ENCODE results near the gene FAM221B.

The FAM221B gene

DNA sequence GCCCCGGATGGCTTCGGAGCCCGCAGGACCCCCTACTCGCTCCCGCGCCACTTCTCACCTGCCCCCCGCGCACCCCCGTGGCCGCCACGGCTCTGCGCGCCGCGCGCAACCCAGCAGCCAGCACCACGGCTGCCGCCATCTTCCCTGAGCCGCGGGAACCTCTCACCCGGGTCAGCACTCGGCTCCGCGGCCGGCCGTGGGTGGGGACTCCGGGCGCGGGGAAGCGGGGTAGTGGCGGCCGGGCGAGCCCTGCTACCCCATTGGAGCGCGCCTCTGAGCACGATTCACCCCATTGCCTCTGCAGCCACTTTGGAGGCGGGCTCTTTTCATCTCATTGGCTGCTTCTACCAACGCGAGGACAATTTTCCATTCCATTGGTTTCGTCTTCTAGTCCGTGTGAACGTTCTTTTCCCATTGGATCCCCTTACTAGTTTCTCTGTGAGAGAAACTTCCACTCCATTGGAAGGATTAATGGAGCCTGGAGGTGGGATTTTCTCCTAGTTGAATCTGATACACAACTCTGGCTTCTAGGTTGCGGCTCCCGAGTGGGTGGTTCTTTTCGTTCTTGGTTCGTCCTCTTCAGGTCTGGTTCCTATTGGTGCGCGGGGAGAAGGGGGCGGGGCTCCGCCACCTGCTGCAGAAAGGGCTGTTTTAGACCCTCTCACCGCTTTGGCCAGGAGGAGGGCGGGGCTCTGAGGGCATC lies 13.5 kb downstream of the FAM221B start, which contains the start of gene HINT2:
TSS of gene HINT2 (minus strand) at position 202 of the 703 bp plus-strand sequence. CDS start at position 139, 63 bp downstream.
- DNase-seq = peak; percentile 98

DNA sequence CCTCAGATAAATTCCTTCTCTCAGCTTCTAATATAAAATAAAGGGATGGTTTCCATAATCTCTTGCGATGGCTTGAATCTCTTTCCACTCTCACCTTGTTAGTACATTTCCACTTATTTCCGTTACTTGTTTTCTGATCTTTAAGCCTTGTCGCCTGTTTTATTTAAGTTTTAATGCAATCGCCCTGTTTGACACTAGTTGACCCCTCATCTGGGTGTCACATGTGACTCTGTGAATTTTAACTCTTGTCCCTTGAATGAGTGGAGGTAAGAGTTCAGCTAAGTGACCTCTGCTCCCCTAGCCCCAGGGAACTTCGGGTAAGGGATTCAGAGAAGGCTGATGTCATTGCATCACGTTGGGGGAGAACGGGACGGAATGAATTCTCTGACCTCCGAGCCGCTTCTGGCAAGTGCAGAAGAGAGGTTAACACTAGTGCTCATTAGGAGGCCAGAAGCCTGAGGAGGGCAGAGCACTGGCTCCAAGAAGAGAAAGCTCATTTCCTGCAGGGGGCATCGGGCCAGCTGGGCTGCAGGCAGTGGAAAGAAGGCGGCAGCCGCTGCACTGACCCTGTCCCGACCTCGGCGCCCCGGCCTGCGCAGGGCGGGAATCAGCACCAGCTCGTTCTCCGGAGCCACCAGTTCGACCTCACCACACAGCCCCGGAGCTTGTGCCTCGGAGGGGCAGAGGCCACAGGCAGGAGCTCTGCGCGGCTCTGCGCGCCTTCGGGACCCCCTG lies 14.3 kb downstream of the FAM221B start:
- DNase-seq = peak; percentile 84

DNA sequence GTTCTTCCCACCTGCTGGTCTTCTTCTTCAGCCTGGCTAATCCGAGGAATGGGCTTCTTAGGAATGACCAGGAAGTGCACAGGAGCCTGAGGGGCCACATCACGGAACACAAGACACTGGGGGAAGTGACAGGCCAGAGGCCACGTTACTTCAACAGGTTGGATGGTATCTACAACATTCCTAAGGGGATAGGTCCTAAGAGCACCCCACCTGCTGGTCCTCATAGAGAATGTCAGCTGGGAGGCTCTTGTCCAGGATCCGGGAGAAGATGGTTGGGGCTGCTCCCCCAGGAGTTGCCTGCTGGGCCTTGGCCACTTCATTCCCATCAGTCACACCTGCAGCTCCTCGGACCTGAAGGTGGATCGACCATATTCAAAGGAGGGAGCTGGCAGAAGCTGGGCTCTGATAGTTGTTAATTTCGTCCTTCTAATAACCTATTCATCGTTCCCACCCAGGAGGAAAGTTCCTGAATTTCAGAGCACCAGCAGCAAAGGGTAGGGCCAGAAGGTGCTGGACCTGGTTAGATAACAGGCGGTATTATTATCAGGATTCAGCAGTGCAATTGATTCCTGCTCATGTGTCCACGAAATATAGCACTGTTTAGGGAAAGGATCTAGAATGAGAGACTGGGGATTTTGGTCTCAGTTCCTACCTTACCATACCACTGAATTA lies 15.0 kb downstream of the FAM221B start:
- DNase-seq = no peak

DNA sequence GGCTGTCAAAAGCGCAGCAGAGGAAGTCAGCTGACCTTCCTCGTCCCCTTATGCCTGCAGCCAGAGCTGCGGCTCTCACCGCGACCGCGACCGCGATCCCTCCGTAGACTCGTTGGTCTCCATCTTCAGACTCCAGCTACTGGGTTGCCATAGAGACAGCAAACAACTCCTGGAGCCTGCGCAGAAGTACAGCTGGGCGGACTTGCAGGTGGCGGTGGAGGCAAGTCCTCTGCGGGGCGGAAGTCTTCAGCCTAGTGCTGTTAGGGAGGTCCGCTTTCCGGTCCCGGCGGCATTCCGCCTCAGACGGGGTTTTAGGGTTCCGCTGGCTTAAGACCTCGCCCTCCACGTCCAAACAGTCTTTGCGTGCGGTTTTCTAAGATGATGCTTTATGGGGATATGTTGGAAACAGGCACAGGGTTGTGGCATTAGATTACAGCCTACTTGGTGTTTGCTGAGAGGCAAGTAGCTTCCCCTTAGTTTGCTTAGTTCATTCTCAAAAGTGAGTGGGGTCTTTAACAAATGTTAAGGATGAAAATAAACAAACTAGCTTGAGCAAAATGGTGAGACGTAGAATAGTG lies 16.4 kb downstream of the FAM221B start, which contains the start of gene SPAG8:
TSS of gene SPAG8 (minus strand) at position 238 of the 578 bp plus-strand sequence. CDS start at position 123, 115 bp downstream.
- DNase-seq = peak; percentile 96

DNA sequence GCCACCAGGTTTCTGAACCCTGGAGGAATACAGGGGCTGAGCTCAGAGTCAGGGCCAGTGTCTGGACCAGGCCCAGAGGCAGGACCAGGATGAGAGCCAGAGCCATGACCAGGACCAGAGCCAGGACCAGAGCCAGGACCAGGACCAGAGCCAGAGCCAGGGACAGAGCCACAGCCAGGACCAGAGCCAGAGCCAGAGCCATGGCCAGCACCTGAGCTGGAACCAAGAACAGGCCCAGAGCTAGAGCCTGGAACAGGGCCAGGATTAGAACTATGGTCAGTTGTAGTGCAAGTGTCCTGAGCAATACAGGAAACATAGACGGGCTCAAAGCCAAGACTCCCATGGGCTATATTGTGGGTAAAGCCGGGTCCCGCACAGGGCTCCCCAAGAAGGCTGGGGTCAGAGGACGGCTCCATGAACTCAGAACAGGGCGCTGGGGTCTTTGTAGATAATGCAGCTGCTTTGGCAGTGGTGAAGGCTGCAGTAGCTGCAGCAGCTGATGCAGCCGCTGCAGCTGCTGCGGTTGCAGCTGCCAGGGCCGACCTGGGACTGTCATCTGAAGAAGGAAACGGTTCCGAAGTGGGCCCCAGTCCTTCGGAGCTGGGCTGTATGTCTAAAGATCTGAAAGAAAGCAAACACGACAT lies 17.0 kb downstream of the FAM221B start:
- peak; percentile 20 for DNase-seq

DNA sequence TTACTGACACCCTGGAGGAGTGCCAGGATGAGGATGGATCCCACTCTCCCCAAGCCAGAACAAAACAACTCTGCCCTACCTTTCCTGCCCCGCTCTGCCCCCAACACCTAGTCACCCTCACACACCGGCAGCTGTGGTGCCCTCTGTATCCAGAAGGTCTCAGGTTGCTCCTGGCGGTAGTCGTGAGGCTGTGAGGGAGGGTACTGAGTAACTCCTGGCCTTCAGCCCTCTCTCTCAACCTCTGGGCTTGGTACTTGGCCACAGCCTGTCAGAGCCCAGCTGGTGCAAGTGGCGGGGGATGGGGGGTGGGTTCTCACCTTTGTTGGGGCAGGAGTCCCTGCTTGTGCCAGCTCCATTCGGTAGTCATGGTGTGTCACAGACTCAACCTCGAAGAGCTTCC lies 18.4 kb downstream of the FAM221B start:
- DNase-seq = no peak

DNA sequence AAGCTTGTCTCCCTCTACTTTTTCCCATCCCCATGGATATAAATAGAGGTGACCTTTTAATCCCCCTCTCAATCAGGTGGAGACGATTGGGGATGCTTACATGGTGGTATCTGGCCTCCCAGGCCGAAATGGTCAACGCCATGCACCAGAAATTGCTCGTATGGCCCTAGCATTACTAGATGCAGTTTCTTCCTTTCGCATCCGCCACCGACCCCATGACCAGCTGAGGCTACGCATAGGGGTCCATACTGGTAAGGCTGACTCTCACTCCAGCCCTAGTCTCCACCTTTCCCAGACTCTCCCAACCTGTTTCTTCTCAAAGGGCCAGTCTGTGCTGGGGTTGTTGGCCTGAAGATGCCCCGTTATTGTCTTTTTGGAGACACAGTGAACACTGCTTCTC lies 20.1 kb downstream of the FAM221B start:
- no peak for DNase-seq

DNA sequence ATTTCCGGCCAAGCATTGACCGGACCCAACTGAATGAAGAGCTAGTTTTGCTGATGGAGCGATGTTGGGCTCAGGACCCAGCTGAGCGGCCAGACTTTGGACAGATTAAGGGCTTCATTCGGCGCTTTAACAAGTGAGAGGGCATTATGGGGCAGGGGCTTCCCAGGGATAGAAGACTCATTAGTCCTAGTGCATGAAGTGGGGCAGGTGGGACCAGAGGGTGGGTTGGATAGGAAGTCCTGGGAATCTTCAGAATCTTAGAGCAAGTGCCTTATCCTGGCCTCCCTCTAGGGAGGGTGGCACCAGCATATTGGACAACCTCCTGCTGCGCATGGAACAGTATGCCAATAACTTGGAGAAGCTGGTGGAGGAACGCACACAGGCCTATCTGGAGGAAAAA lies 22.4 kb downstream of the FAM221B start:
- DNase-seq = no peak

DNA sequence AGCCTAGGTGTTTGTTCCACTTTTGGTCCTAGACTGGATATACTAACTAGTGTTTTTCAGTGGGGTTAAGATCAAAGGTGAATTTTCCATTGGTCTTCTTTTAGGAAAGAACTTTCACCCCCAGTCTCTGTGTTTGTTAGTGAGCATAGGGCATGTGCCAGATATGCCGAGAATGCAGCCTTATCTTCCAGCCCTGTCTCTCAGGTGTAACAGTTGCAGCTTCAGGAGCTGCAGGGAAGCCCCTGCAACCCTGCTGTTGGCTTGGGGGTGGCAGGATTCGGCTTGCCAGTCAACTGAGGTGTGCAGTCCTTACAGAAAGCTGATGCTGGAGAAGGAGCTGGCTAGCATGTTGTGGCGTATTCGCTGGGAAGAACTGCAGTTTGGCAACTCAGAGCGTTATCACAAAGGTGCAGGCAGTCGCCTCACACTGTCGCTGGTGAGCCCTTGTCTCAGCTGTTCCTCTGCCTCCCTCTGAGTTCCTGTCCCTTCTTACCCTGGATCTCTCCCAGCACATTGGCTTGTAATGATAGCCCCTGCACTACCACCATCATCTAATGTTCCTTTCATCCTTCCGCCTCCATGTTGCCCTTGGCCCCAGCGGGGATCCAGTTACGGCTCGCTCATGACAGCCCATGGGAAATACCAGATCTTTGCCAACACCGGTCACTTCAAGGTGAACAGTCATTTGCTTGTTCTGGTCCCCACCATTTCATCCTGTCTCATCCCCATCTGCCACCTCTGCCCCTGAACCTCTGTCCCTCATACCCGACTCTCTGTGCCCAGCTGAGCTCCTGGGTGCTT lies 27.0 kb downstream of the FAM221B start:
- DNase-seq = no peak

DNA sequence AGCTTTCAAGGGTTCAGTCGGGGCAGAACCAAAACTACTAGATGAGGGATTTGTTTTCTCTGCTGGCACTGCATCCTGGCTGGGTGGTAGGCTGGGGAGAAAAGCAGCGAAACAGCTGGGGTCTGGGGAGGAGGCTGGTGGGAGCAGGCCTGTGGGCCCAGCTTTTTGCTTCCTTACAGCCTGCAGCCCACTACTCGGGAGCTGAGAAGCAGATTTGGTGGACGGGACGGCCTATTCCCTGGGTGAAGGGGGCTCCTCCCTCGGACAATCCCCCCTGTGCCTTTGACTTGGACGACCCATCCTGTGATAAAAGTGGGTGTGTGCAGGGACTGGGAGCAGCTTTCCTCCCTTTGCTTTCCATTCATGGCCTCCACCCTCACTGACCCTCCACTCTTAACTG lies 28.0 kb downstream of the FAM221B start:
- DNase-seq = no peak

DNA sequence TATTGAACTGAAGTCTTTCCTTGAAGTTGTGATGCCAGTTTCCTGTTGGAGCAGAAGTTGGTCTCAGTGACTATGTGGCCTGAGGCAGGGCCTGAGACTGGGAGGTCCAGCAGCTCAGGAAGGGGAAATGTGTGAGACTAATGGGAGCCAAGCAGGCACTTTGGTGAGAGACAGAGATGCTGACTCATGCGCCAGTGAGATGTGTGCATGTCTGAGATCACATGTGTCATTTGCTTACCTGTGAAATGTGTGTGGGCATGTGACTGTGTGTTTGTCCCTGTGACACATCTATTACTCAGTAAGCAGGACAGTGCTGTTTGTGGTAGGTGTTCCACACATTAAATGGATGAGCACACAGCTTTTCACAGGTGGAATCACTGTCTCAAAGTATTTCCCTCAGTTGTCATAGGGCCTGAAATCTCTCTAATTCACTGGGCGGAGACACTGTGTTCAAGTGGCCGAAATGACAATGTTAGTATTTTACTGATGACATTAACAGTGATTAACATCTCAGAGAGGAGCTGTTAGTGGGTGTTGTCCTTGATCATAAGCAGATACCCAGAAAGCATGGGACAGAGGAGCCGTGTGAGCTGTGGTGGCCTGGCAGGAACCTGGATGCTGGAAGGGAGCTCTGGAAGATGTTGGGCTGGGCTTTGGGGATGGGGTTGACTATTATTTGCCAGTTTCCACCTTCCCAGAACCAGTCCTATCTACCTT lies 29.7 kb downstream of the FAM221B start:
- peak; percentile 15 for DNase-seq

DNA sequence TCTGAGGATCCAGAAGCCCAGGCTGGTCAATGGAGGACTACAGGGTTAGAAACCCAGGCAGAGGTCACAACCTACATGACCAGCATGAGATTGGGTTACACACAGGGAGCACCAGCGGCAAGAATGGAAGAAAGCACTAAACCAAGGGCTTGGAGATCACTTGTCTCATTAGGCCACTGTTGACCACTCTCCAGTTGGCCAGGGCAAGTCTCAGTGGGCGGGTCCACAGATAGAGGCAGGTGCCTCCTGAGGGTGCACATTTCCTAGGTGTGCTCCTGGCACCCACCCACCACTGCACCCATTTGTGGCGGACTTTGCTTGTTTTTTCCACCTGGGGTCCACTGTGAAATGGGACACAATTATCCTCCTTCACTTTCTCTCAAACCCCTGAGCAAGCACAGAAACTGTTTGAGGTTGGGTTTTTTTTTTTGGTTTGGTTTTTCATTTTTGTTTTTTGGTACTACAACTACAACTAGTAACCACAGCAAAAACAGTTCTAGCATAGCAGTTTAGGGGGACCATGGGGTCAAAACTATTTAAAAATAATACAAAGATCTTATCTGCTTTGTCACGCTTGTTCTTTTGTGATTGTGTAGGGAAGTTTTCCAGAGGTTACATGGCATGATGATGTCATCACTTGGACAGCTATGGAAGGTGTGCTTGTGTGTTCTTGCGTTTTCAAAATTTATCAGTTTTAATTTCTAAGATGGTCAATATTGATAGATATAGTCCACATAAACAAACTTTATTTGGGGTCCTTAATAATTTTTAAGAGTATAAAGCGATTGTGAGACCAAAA lies 31.0 kb downstream of the FAM221B start:
- DNase-seq = no peak

DNA sequence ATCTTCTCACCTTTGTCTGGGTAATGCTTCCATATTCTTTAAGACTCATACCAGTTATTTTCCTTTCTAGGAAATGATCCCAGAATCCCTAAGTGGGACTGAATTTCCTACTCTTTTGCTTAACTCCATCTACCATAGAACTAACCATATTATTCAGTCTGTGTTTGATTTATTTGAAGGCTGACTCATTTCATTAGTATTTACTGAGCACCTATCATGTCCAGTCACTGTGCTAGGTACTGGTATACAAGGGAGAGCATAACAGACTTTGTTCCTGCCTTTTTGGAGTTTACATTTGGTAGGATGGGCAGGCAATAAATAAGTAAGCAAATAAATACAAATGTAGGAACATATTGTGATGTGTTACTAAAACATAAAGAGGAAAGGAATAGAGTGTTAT lies 32.8 kb downstream of the FAM221B start:
- no peak for DNase-seq

DNA sequence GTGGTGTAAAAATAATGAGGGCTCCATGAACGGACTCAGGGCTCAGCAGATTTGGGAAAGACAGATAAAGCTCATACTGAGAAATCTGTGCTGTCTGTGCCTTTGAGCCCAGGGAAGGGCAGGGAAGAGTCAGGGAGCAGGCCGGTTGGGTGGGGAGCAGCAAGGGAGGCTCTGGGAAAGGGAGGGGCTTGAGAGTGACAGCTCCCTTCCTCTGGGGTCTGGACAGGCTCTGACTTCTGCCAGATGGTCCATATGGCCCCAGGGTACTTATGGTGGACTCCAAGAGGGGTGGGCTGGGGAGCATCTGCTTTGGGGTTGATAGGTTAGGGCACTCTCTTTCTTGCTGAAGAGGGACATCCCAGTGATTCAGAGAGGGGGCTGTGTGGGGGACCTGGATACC lies 35.1 kb downstream of the FAM221B start:
- no peak for DNase-seq

DNA sequence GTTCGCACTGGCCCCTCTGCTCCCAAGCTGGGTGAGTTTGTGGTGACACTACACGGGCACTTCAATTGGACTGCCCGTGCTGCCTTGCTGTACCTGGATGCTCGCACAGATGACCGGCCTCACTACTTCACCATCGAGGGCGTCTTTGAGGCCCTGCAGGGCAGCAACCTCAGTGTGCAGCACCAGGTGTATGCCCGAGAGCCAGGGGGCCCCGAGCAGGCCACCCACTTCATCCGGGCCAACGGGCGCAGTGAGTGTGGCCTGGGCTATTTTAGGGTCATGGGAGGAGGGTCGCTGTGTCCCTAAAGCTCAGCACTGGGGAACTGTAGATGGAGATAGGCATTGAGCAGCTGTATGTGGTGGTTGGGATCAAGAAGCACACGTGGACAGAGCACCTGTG lies 35.7 kb downstream of the FAM221B start:
- no peak for DNase-seq

DNA sequence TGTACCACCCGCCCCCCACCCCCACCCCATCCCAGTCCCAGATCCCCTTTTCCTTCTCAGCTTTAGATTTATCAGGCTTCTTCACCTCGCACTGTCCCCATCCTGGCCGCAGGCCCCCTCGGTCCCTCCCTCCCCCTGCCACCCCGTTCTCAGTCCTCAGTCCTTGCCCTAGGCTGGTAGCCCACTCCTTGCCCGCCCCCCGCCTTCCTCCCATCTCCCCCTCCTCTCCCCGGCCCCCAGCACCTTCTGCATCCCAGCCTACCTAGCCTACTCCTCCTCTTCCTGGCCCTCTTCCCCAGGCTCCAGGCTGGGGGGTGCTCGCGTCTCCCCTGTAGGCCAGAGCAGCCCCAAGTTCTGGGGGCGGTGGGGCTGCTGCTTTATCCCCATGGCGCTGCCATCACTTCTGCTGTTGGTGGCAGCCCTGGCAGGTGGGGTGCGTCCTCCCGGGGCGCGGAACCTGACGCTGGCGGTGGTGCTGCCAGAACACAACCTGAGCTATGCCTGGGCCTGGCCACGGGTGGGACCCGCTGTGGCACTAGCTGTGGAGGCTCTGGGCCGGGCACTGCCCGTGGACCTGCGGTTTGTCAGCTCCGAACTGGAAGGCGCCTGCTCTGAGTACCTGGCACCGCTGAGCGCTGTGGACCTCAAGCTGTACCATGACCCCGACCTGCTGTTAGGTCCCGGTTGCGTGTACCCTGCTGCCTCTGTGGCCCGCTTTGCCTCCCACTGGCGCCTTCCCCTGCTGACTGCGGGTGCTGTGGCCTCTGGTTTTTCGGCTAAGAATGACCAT lies 36.3 kb downstream of the FAM221B start:
- DNase-seq = no peak

DNA sequence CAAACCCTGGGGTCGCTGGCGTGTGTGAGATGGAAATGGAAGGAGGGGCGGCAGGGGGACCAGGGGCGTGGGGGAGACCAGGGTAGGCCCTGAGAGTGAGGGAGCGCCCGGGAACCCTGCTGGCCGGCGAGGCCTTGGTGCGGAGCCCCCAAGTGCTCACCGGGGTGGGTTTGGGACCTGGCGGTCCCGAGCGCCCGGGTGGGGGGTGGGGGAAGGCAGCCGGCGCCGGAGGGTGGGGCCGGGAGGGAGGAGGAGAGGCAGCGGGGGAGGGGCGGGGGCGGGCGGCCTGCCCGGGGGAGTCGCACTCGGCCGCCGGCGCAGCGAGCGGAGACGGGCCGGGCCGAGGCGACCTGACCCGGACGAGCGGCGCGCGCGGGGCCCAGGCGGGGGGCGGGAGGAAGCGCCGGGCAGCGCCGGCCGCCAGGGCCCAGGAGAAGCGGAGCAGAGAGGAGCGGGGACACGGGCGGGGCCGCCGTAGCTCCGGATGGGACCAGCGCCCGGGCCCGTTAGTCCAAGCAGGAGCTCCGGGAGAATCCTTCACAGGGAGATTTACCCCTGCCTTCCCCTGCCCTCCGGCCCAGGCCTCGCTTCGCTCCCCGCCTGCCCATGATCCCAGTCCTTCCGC lies 37.1 kb downstream of the FAM221B start, which contains the start of gene NPR2:
TSS of gene NPR2 (plus strand) at position 295 of the 625 bp plus-strand sequence. CDS start 818 bp downstream, outside the sequence.
- DNase-seq = no peak

DNA sequence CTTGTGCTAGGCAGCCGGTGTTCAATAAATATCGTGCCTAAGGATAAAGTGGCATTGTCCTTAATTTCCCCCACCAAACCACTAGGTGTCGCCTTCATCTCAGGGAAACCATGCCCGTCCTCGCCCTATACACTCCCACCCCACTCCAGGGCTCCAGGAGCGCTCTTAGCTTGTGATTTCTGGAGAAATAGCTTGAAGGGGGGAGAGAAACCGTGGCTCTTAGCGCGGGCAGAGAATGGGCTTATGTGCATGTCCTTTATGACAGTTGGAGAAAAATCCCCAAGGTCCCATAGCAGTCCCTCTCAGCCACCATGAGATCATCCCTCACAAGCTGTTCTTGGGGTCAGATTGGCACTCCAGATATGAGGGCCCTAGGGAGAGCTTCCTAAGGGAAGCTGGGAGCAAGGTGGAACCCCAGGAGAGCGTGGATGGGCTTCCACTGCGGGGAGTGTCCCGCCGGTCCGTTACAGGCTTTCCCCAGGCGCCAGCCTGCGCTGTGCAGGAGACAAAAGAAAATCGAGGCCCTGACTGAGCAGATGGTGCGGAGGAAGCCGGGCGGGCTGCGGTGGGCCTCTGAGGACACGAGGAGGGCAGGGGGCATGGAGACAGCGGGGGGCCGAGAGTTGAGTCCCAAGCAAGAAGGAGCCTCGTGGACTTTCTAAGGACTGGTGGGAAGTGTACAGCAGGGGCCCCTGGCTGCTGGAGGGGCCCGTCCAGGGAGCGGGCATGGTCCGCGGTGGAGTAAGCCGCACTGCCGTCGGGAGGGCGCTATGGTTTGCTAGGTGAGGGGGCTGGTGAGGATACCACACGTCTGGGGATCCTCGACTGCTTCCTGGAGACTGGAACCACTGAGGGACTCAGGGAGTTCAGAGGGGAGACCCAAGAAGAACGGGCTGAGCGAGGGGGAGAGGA lies 37.9 kb downstream of the FAM221B start:
- DNase-seq = peak; percentile 56
